EL (cell line): ENCODE measurements around the gene UQCRC1.

Source experiments
- DNase-seq: peaks from one replicate; pipeline ENCODE4 v3.0.0-alpha.2; 2016

UQCRC1 gene

GRCh38 chr3:48609088-48610005, at the start of gene UQCRC1:
TSS of gene UQCRC1 (minus strand) at chr3:48609646. CDS start at chr3:48609620, 26 bp downstream.
- peak; percentile 90 for DNase-seq

- DNase-seq = no peak
Observed at GRCh38 chr3:48656841-48657281, 47.4 kb upstream of the UQCRC1 start.

- DNase-seq = peak; percentile 82
Observed at GRCh38 chr3:48656061-48656840, 46.8 kb upstream of the UQCRC1 start.

GRCh38 chr3:48655606-48656005, 46.2 kb upstream of the UQCRC1 start:
- DNase-seq = no peak

- DNase-seq = no peak
Observed at GRCh38 chr3:48655063-48655462, 45.6 kb upstream of the UQCRC1 start.

- no peak for DNase-seq
Observed at GRCh38 chr3:48652923-48653715, 43.7 kb upstream of the UQCRC1 start.

GRCh38 chr3:48651771-48652170, 42.3 kb upstream of the UQCRC1 start:
- DNase-seq = no peak

- no peak for DNase-seq
Observed at GRCh38 chr3:48650723-48651122, 41.3 kb upstream of the UQCRC1 start.

- no peak for DNase-seq
Observed at GRCh38 chr3:48648188-48648850, 38.9 kb upstream of the UQCRC1 start.

- DNase-seq = no peak
Observed at GRCh38 chr3:48647714-48648113, 38.3 kb upstream of the UQCRC1 start.

GRCh38 chr3:48644898-48645760, 35.7 kb upstream of the UQCRC1 start:
- no peak for DNase-seq

GRCh38 chr3:48642605-48643004, 33.2 kb upstream of the UQCRC1 start:
- DNase-seq = no peak

- DNase-seq = no peak
Observed at GRCh38 chr3:48641396-48641795, 31.9 kb upstream of the UQCRC1 start.

- no peak for DNase-seq
Observed at GRCh38 chr3:48639944-48640606, 30.6 kb upstream of the UQCRC1 start.

- DNase-seq = no peak
Observed at GRCh38 chr3:48637305-48637704, 27.9 kb upstream of the UQCRC1 start.

GRCh38 chr3:48636149-48636655, 26.8 kb upstream of the UQCRC1 start:
- DNase-seq = no peak

- peak; percentile 97 for DNase-seq
Observed at GRCh38 chr3:48635222-48636021, 26.0 kb upstream of the UQCRC1 start, which contains the start of gene SLC26A6. TSS of gene SLC26A6 (minus strand) at chr3:48635461. CDS start at chr3:48635393, 68 bp downstream.

- peak; percentile 78 for DNase-seq
Observed at GRCh38 chr3:48634661-48635221, 25.3 kb upstream of the UQCRC1 start.

GRCh38 chr3:48633743-48634142, 24.3 kb upstream of the UQCRC1 start:
- no peak for DNase-seq
